Measurements from ENCODE around the gene INVS. TPM values are rescaled to one million over a fixed set of nuclear protein-coding genes. Genes with fewer than 3 reads are reported as not detected.
A peak's percentile ranks its signal among the peaks of the same experiment; 100 is the strongest.

The INVS gene
- total and polyA plus RNA-seq, 4 donors, result 5.7 to 28.1 (median 10.0) TPM

- WGBS, result 84% methylated on average over 1 of the region's 1 CpG
- no peaks in the 10 kb centered on the region for H3K9me3 ChIP-seq (ENCODE audit: control insufficient read depth in 4 of 4, low read length in 3 of 4)
- peaks cover 0 to 5% (median 2%) of the 10 kb centered on the region in 4 donors for H3K36me3 ChIP-seq (ENCODE audit: control insufficient read depth in 4 of 4, insufficient read depth in 3 of 4, low read depth in 1 of 4, low read length in 3 of 4)
- H3K4me1 ChIP-seq (ENCODE audit: control insufficient read depth in 4 of 4, insufficient read depth in 4 of 4, low read length in 3 of 4), result no peaks in the 10 kb centered on the region
- H3K4me3 ChIP-seq (ENCODE audit: low read depth in 1 of 3, low read length in 3 of 3), result no peak overlapping the region
- H3K9ac ChIP-seq (ENCODE audit: low read depth in 1 of 2, low read length in 2 of 2), result no peak overlapping the region
- H3K27ac ChIP-seq (ENCODE audit: low read depth in 1 of 2, low read length in 2 of 2), result no peak overlapping the region
- no peak for TF ChIP-seq ATF3 (IDR thresholded peaks at IDR 0.05)
- TF ChIP-seq TAF1 (conservative IDR thresholded peaks at IDR 0.05), result no peak
- no peak for TF ChIP-seq EGR1 (IDR thresholded peaks at IDR 0.05; ENCODE audit: low read depth in 2 of 2)
- TF ChIP-seq CTCF (IDR thresholded peaks at IDR 0.05; ENCODE audit: low read depth, low read length, missing input control), result no peak
- TF ChIP-seq FOXA2 (IDR thresholded peaks at IDR 0.05), result no peak
- no peak for TF ChIP-seq YY1 (IDR thresholded peaks at IDR 0.05)
- TF ChIP-seq MAX (IDR thresholded peaks at IDR 0.05), result no peak
- no peak for TF ChIP-seq JUND (IDR thresholded peaks at IDR 0.05)
- TF ChIP-seq HNF4G (IDR thresholded peaks at IDR 0.05), result no peak
- no peak for TF ChIP-seq NR2F2 (IDR thresholded peaks at IDR 0.05)
- no peak for TF ChIP-seq RXRA (IDR thresholded peaks at IDR 0.05)
- TF ChIP-seq SP1 (IDR thresholded peaks at IDR 0.05), result no peak
- TF ChIP-seq HNF4A (conservative IDR thresholded peaks at IDR 0.05), result no peak
- no peak for TF ChIP-seq FOXA1 (IDR thresholded peaks at IDR 0.05)
- no peak for TF ChIP-seq ZBTB33 (IDR thresholded peaks at IDR 0.05)
- TF ChIP-seq GABPA (IDR thresholded peaks at IDR 0.05 in 1 of 2, conservative IDR thresholded peaks at IDR 0.05 in 1 of 2), result no peak
- no peak for TF ChIP-seq RAD21 (IDR thresholded peaks at IDR 0.05)
- no peaks in the 10 kb centered on the region for H3K27me3 ChIP-seq (ENCODE audit: control insufficient read depth in 4 of 4, insufficient read depth in 4 of 4, low read length in 3 of 4)
- no peak for DNase-seq (ENCODE audit: low spot score)
Observed at GRCh38 chr9:100221538-100221937, 122.5 kb downstream of the INVS start.

- peaks cover 0 to 12% (median 6%) of the 10 kb centered on the region in 4 donors for H3K36me3 ChIP-seq (ENCODE audit: control insufficient read depth in 4 of 4, insufficient read depth in 3 of 4, low read depth in 1 of 4, low read length in 3 of 4)
Observed at GRCh38 chr9:100222674-100223073, 123.6 kb downstream of the INVS start.

More at GRCh38 chr9:100222674-100223073, 123.6 kb downstream of the INVS start:
- Histone ChIP-seq H3K9ac (ENCODE audit: low read depth in 1 of 2, low read length in 2 of 2) (no peak overlapping the region), H3K4me1 (ENCODE audit: control insufficient read depth in 4 of 4, insufficient read depth in 4 of 4, low read length in 3 of 4) (no peaks in the 10 kb centered on the region), H3K4me3 (ENCODE audit: low read depth in 1 of 3, low read length in 3 of 3) (no peak overlapping the region), H3K27me3 (ENCODE audit: control insufficient read depth in 4 of 4, insufficient read depth in 4 of 4, low read length in 3 of 4) (no peaks in the 10 kb centered on the region), H3K27ac (ENCODE audit: low read depth in 1 of 2, low read length in 2 of 2) (no peak overlapping the region), H3K9me3 (ENCODE audit: control insufficient read depth in 4 of 4, low read length in 3 of 4) (no peaks in the 10 kb centered on the region)
- TF ChIP-seq RAD21 (IDR thresholded peaks at IDR 0.05), result peak; percentile 44 to 49
- no peak for TF ChIP-seq ATF3 (IDR thresholded peaks at IDR 0.05)
- WGBS, result 37% methylated on average over 2 of the region's 2 CpGs
- no peak for DNase-seq (ENCODE audit: low spot score)

Data from liver (tissue), 9 donors.